ENCODE data around the gene MIGA2.
"Not testable (repeated sequence)": the region's sequence is repeated elsewhere in the genome, so short reads cannot be mapped to it uniquely, and the experiment has no call there.

Gene MIGA2

GRCh38 chr9:129011761-129012181 lies 24.7 kb upstream of the MIGA2 start:
- DNase-seq: no peak

GRCh38 chr9:129012343-129012742 lies 24.1 kb upstream of the MIGA2 start:
- no peak for DNase-seq

GRCh38 chr9:129012893-129013448 lies 23.5 kb upstream of the MIGA2 start:
- DNase-seq: no peak

- DNase-seq: no peak
Measured at GRCh38 chr9:129013674-129014073, 22.8 kb upstream of the MIGA2 start.

GRCh38 chr9:129014124-129014523 lies 22.3 kb upstream of the MIGA2 start:
- no peak for DNase-seq

GRCh38 chr9:129014608-129015007 lies 21.8 kb upstream of the MIGA2 start:
- no peak for DNase-seq

GRCh38 chr9:129021091-129021490 lies 15.3 kb upstream of the MIGA2 start:
- no peak for DNase-seq

- no peak for DNase-seq
Measured at GRCh38 chr9:129022037-129022436, 14.4 kb upstream of the MIGA2 start.

- peak; percentile 50 for DNase-seq
Measured at GRCh38 chr9:129023036-129023907, 13.2 kb upstream of the MIGA2 start.

- DNase-seq: no peak
Measured at GRCh38 chr9:129023908-129024233, 12.6 kb upstream of the MIGA2 start.

- peak; percentile 8 for DNase-seq
Measured at GRCh38 chr9:129026442-129027223, 9.8 kb upstream of the MIGA2 start.

GRCh38 chr9:129027224-129027684 lies 9.2 kb upstream of the MIGA2 start:
- DNase-seq: peak; percentile 43

- peak; percentile 64 for DNase-seq
Measured at GRCh38 chr9:129027685-129028191, 8.7 kb upstream of the MIGA2 start.

GRCh38 chr9:129028192-129028966 lies 8.0 kb upstream of the MIGA2 start, which contains the start of gene SH3GLB2:
TSS of gene SH3GLB2 (minus strand) at chr9:129028331. CDS start at chr9:129028154, 177 bp downstream.
- peak; percentile 93 for DNase-seq

GRCh38 chr9:129030191-129030590 lies 6.2 kb upstream of the MIGA2 start:
- no peak for DNase-seq

GRCh38 chr9:129031514-129031913 lies 4.9 kb upstream of the MIGA2 start:
- DNase-seq: no peak

GRCh38 chr9:129032541-129033159 lies 3.8 kb upstream of the MIGA2 start:
- DNase-seq: no peak

- DNase-seq: peak; percentile 37
Measured at GRCh38 chr9:129033216-129033615, 3.2 kb upstream of the MIGA2 start.

GRCh38 chr9:129035838-129036237 lies 588 bp upstream of the MIGA2 start:
- DNase-seq: not testable (repeated sequence)

GRCh38 chr9:129036923-129037766 lies 719 bp downstream of the MIGA2 start:
- DNase-seq: no peak

- no peak for DNase-seq
Measured at GRCh38 chr9:129037767-129038098, 1.3 kb downstream of the MIGA2 start.
